Measurements from ENCODE around the gene H6PD. TPM values are rescaled to one million over a fixed set of nuclear protein-coding genes. Genes with fewer than 3 reads are reported as not detected.

Gene H6PD
- polyA plus RNA-seq, 5 donors: 40.9 to 57.8 (median 48.4) TPM

DNA sequence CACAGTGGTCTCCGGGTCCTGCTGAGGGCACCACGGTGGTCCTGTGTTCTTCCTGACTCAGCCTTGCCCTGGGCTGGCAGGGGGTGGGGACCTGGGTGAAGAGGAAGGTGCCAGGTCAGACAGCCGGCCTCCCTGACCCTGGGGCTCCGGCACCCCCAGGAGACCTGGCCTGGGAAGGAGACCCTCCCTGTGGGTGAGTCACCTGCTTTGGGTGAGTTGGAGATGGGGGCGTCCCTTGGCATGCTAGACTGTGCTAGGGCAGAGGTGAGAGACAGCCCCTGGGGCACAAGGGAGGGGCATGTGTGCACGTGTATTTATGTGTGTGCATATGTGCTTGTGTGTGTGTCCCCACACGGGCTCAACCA is 81.5 kb downstream of the H6PD start:
- no peak for DNase-seq

DNA sequence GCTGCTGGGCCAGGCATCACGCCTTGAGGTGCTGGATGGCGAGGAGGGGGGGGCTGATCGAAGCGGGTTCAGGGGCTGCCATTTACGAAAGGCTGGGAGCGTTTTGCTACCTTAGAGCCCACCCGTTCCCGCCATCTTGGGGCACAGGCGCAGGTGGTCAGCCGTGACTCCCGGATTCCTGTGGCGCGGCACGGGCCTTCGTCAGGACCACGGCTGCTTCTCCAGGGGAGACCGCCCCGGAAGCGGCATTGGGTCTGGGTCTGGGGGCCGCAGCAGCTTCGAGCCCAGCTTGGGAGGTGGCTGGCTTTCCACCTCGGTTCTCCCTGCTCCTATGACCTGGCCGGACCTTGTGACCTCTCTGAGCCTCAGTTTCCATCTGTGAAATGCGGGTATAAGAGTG is 81.9 kb downstream of the H6PD start:
- no peak for DNase-seq

DNA sequence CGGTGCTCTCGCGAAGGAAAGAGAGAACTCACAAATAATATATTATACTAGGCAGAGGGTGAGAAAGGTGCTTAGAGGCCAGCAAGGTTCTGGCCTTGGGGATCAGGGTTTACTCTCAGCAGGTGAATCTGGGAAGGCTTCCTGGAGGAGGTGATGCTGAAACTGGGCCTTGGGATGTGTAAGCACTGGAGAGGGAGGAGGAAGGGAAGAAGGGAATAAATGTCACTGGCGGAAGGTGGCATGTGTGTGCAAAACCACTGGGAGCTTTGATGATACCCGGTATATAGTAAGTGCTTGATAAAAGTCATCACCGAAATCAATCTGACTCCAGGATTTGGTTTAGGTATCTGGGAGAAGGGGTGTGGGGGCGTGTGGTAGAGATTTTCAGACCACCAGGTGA is 82.5 kb downstream of the H6PD start:
- no peak for DNase-seq

DNA sequence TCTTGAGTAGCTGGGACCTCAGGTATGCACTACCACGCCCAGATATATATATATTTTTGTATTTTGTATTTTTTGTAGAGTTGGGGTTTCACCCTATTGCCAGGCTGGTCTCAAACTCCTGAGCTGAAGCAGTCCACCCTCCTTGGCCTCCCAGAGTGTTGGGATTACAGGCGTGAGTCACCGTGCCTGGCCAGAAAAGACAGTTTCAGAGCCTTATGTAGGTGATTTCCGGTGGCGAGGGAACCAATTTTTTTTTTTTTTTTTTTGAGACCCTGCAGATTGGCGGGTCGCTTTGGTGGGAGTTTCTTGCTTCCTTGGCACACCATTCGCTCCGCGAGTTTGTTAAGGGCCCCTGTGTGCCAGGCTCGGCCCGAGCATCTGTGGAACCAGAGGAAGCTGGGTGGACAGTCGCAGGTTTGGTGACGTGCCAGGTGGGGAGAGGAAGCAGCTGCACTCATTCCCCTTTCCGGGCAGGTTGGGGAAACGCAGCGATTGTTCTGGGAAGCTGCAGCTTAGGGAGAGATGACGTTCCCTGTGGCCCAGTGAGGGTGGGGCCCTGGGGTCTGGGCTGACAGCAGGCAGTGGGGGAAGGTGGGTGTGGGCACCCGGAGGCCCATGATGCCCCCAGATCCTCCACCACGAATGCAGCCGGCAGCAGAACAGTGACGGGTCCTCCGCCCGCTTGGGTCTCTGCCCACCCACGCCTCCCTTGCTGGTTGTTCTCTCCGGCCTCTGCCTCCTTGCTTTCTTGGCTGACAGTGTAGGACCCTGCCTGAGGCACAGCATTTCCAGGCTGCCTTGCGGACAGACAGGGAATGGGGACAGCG is 83.2 kb downstream of the H6PD start:
- DNase-seq: no peak

DNA sequence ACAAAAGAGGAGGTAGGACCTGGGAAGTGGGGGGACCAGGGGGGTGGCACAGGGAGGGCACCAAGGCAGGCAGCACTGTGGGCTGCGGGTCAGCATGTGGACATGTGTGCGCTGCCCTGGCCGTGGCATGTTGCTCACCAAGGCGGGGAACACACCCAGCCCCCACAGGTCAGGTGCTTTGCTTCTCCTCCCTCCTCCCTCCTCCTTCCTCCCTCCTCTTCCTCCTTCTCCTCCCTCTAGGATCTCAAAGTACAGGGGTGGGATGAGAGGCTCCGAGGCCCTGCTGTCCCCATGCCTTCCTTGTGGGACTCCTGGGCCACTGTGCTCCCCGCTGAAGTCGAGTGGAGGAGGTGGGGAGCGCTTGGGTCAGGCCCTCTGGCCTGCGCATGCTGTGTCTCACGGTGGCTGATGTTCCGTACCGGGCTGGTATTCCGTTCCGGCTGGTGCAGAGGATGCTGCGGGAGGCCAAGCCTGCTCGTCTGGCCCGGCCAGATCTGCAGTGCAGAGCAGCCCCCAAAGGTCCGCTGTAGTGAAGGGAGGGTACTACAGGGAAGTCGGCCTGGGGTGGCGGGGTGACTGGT is 84.7 kb downstream of the H6PD start:
- no peak for DNase-seq

DNA sequence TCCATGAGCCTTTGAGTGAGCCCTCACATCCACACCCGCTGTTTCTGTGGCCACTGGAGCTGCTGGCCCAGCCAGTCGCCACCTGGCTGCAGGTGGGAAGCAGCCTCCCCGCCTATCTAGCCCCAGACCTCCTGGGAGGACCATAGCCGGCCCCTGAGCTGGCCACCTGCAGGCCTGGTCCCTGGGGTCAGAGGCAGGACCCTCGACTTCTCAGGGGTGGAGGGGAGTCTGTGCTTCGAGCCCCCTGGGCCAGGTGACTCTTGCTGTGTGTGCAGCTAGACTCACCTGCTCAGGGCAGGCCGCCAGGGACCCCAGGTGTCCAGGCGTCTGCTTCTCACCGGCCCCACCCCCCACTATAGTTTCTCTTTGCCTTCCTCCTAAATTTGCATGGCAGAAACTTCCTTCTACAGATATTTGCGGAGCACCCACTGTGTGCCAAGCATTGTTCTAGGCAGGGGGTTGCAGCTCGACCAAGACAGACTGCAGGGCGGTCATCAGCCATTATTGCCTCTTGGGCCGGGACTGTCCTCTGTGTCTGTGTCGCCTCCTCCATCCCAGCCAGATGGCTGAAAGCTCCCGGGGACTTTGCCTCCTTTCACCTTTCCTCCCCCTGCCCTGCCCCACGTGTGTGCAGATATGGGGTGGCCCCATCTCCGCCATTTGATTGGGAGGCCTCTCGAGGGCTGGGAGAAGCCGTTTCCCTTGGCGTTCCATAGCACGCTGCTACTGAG is 85.4 kb downstream of the H6PD start:
- DNase-seq: no peak

Other genes with a start within 250 kb of the H6PD start
- under 1 TPM in 1 of 5 donors, not detected in 4; 0.13 TPM for gene SLC2A7, start 208.4 kb upstream of the H6PD start, polyA plus RNA-seq (ENCODE audit: insufficient read depth in 1 of 5, insufficient read length in 5 of 5, low replicate concordance in 1 of 5)
- 1 to 10 TPM in 2 of 5 donors, under 1 TPM in 3; 0.35 to 1.2 (median 0.89) TPM for gene SLC2A5, start 165.1 kb upstream of the H6PD start, polyA plus RNA-seq (ENCODE audit: insufficient read depth in 1 of 5, insufficient read length in 5 of 5, low replicate concordance in 1 of 5)
- 10 to 100 TPM; 13.9 to 34.1 (median 20.2) TPM for gene GPR157, start 105.7 kb upstream of the H6PD start, polyA plus RNA-seq (ENCODE audit: insufficient read depth in 1 of 5, insufficient read length in 5 of 5, low replicate concordance in 1 of 5)
- gene SPSB1, start 58.1 kb downstream of the H6PD start, polyA plus RNA-seq (ENCODE audit: insufficient read depth in 1 of 5, insufficient read length in 5 of 5, low replicate concordance in 1 of 5): 1 to 10 TPM; 6.3 to 8.8 (median 7.9) TPM